LNCAP (cell line): Measurements from ENCODE around the gene GPC1.

Source experiments
- TF ChIP-seq, protein P1 (sequence below): fragments of 450-650 bp; IDR thresholded peaks from 2 replicates; pipeline ENCODE4 v1.5.1; 2017; ENCODE audit warnings: mild to moderate bottlenecking

Gene GPC1

GRCh38 chr2:240390091-240391073, 45.1 kb upstream of the GPC1 start:
- TF ChIP-seq, protein P1, sequence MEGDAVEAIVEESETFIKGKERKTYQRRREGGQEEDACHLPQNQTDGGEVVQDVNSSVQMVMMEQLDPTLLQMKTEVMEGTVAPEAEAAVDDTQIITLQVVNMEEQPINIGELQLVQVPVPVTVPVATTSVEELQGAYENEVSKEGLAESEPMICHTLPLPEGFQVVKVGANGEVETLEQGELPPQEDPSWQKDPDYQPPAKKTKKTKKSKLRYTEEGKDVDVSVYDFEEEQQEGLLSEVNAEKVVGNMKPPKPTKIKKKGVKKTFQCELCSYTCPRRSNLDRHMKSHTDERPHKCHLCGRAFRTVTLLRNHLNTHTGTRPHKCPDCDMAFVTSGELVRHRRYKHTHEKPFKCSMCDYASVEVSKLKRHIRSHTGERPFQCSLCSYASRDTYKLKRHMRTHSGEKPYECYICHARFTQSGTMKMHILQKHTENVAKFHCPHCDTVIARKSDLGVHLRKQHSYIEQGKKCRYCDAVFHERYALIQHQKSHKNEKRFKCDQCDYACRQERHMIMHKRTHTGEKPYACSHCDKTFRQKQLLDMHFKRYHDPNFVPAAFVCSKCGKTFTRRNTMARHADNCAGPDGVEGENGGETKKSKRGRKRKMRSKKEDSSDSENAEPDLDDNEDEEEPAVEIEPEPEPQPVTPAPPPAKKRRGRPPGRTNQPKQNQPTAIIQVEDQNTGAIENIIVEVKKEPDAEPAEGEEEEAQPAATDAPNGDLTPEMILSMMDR: no peak

- TF ChIP-seq, protein P1: no peak
Observed at GRCh38 chr2:240391111-240392051, 44.1 kb upstream of the GPC1 start.

DNA sequence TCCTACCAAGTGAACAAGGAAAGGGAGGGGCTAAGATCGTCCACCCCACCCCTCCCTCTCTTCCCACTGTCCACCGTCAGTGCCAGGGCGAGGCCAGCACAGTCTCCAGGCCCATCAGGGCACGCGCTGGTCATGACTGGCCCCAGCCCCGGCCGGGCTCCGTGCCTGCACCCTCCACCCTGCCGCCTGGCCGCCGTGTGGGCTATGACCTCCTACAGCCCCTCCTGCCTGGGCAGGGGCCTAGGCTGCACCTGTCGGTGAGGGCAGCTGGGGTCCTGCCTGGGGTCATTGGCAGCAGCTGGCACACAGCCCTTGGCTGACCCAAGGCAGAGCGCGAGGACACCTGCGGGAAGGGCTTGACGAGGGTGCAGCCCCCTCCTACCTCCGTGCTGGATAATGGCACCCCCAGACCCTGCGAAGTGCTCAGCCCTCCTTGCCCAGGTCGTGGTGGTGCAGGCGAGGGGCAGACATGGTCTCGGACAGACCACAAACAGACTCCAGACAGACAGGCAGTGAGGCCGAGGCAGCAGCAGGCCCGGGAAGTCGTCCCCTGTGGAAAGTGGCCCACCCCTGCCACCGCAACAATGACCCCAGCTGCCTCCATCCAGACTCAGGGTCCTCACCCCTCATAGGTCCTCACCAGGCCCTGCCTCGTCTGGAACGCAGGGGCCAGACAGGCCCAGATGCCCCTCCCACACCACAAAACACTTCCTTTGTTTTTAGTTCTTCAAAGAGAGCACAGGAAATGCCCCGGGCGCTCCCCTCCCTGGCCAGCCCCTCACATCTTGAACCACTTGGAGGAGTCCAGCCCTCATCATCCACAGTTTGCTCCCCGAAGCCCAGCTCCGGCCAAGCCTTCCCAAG, 43.1 kb upstream of the GPC1 start:
- TF ChIP-seq, protein P1: no peak

DNA sequence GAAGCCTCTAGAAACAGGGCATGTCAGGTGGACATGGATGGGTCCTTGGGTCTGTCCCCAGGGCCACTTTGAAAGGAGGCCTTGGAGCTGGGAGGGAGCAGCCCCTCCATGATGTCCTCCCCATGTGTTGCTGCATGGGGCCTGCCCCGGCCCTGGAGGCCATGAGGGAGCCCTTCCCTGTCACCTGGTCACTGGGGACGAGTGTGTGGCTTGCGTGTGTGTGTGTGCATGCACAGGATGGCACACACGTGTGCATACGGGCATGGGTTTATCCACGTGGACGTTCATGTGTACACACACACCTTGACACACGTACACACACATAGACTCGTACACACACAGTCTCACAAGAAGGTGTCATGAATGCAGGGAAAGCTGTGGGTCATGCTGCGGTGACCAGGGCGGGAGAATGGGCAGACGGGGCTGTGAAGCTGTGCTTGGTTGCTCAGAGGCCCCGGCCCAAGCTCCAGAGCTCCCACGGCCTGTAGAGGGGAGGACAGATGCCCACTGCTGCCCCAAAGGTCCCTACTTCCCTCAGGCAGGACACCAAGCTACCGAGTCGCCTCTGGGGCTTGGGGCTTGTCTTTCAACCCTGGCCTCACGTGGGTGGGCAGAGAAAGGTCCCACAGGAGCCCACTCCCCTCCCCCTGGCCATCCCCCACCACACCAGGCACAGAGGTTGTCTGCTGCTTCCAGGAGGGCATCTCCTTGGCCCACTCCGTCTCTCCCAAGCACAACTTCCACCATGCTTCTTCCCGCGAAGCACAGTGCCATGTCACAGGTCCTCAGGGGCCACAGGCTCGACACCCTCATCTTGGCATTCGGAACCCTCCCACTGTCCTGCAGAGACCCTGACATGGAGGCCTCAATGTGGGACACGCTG, 42.3 kb upstream of the GPC1 start:
- TF ChIP-seq, protein P1: no peak

DNA sequence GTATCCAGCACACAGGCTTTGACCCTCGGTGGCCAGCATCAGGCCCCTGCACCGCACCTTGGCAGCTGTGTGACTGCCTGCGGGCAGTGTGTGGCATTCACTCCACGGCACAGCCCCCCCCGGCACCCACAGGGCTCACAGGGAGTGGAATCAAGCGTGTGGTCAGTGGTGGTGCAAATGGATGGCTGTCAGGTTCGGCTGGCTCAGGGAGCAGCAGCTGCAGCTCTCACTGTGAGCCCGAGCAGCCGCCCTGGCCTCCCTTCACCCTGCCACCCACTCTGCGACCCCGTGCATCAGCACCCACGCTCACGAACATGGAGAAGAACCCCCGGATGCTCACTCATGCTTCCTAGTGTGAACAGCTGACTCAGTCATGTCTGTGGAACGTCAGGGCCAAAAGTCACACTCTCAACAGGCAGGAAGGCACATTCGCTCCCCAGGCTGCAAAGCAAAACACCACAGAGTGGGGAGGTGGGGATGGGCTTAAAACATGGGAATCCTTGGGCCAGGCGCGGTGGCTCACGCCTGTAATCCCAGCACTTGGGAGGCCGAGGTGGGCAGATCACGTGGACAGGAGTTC, 41.5 kb upstream of the GPC1 start:
- TF ChIP-seq, protein P1: no peak

DNA sequence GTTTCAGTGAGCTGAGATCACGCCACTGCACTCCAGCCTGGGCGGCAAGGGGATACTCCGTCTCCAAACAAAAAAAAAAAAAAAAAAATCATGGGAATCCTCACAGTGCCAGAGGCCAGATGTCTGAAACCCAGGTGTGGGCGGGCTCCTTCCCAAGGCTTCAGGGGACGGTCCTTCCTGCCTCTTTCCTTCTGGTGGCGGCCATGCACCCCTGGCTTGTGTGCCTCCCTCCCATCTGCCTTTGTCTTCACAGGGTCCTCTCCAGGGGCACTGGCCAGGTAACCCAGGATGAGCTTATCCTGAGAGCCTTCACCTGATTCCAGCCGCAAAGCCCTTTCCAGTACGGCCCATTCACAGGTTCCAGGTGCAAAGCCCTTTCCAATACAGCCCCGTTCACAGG, 40.9 kb upstream of the GPC1 start:
- TF ChIP-seq, protein P1: no peak
